ENCODE results near the gene HOXB1. TPM values are rescaled to one million over a fixed set of nuclear protein-coding genes. Genes with fewer than 3 reads are reported as not detected.

Gene HOXB1
- polyA plus RNA-seq, 1 donor from 2014 or later, result not detected

DNA sequence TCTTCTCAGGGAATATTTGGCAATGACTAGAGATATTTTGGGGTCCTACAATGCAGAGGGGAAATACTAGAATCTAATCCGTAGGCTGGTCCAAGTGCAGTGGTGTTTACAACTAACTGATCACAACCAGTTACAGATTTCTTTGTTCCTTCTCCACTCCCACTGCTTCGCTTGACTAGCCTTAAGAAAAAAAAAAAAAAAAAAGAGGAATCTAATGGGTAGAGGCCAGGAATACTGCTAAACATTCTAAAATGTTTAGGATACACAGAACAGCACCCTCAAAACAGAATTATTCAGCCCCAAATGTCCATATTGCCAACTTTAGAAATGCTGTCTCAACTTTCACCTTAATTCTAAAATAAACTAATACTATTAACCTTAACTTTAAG, 51.8 kb downstream of the HOXB1 start:
- H3K27me3 Mint-ChIP-seq, result no peaks in the 10 kb centered on the region
- H3K9me3 Mint-ChIP-seq, result no peaks in the 10 kb centered on the region
- peaks cover 4 to 9% (median 7%) of the 10 kb centered on the region in 3 donors for H3K4me1 Mint-ChIP-seq
- H3K36me3 Mint-ChIP-seq, result no peaks in the 10 kb centered on the region
- H3K4me3 Mint-ChIP-seq, result no peak overlapping the region
- no peak overlapping the region for H3K27ac Mint-ChIP-seq

Other genes with a start within 250 kb of the HOXB1 start
- 11.5 TPM for gene SKAP1, start 100.8 kb downstream of the HOXB1 start, polyA plus RNA-seq
- 0.94 TPM for gene HOXB2, start 14.1 kb upstream of the HOXB1 start, polyA plus RNA-seq
- 0.14 TPM for gene HOXB4, start 47.3 kb upstream of the HOXB1 start, polyA plus RNA-seq
- 0.34 TPM for gene HOXB3, start 59.2 kb upstream of the HOXB1 start, polyA plus RNA-seq
- gene HOXB5, start 62.8 kb upstream of the HOXB1 start, polyA plus RNA-seq, result not detected
- not detected for gene HOXB6, start 74.0 kb upstream of the HOXB1 start, polyA plus RNA-seq
- gene HOXB7, start 80.0 kb upstream of the HOXB1 start, polyA plus RNA-seq, result not detected
- not detected for gene HOXB8, start 84.3 kb upstream of the HOXB1 start, polyA plus RNA-seq
- gene HOXB9, start 95.3 kb upstream of the HOXB1 start, polyA plus RNA-seq, result not detected
- gene PRAC1, start 191.5 kb upstream of the HOXB1 start, polyA plus RNA-seq, result not detected
- not detected for gene PRAC2, start 192.2 kb upstream of the HOXB1 start, polyA plus RNA-seq
- not detected for gene HOXB13, start 197.7 kb upstream of the HOXB1 start, polyA plus RNA-seq

Measured in IgD-negative memory B cell (primary cell).